GM12878 (cell line): ENCODE measurements around the gene PDGFD. TPM values are rescaled to one million over a fixed set of nuclear protein-coding genes. Genes with fewer than 3 reads are reported as not detected.

Source experiments
- ATAC-seq: fragments of 200-7000 bp; cut with Tn5 transposase; 3 replicates; pipeline ENCODE4 v1.9.1; 2020; ENCODE audit warnings: mild to moderate bottlenecking, moderate library complexity
- BruUV-seq: library from RNA; stranded (reverse); fragments of 400-500 nt; replicated peaks from 2 replicates; lab custom pipeline; 2021; lab: Mats Ljungman, UMichigan
- CTCF ChIA-PET: fragments of 300-600 bp; sonication (Branson Sonifier 250); formaldehyde crosslinking; extraction: SDS; loops from one replicate; lab custom pipeline; 2021; ENCODE audit warnings: inconsistent platforms; lab: Yijun Ruan, JAX
- POLR2A ChIA-PET: fragments of 350-600 bp; formaldehyde crosslinking; extraction: SDS; loops from one replicate; lab custom pipeline; 2021; ENCODE audit warnings: inconsistent platforms; lab: Charles Lee
- RAD21 ChIA-PET: fragments of 300-600 bp; sonication (Branson Sonifier 250); formaldehyde crosslinking; loops from one replicate; lab custom pipeline; 2023; ENCODE audit warnings: antibody characterized with exemption; ENCODE audit not compliant: unreplicated experiment; lab: Charles Lee
- SMC1A ChIA-PET: fragments of 300-600 bp; sonication (Branson Sonifier 250); formaldehyde crosslinking; loops from one replicate; lab custom pipeline; 2023; ENCODE audit not compliant: unreplicated experiment, uncharacterized antibody; lab: Charles Lee
- DNase-seq: peaks from one replicate; pipeline ENCODE4 v3.0.0-alpha.2; 2011; ENCODE audit warnings: low read depth, low spot score
- FAIRE-seq: peaks from 3 replicates; lab custom pipeline; 2011; peaks lifted over from hg19 to GRCh38; lab: Jason Lieb, UNC
- H2AFZ ChIP-seq: 2 replicates; pipeline ENCODE4 v1.6.0; 2011; ENCODE audit warnings: low read depth, low read length, control low read depth; ENCODE audit not compliant: control insufficient read depth
- H3K27ac ChIP-seq: 2 replicates; pipeline ENCODE4 v1.5.1; 2011; ENCODE audit warnings: control low read depth; ENCODE audit not compliant: control insufficient read depth, insufficient read depth
- H3K27me3 ChIP-seq, 2 experiments: replicated peaks in 1 of 2; 2 replicates each; pipeline versions ENCODE4 v1.6.0 to v1.6.1; 2011; ENCODE audit warnings: low read length in 1 of 2; ENCODE audit not compliant: control insufficient read depth in 2 of 2, insufficient read depth in 2 of 2
- H3K36me3 ChIP-seq, 2 experiments: 2 replicates each; pipeline ENCODE4 v1.5.1; 2011; ENCODE audit warnings: low read length in 1 of 2; ENCODE audit not compliant: control insufficient read depth in 2 of 2, insufficient read depth in 2 of 2
- H3K4me1 ChIP-seq: 2 replicates; pipeline ENCODE4 v1.6.1; 2011; ENCODE audit warnings: mild to moderate bottlenecking, low read length, moderate library complexity, mixed read lengths; ENCODE audit not compliant: control insufficient read depth, insufficient read depth
- H3K4me2 ChIP-seq: 2 replicates; pipeline ENCODE4 v1.6.0; 2011; ENCODE audit warnings: control low read depth; ENCODE audit not compliant: control insufficient read depth, insufficient read depth
- H3K4me3 ChIP-seq: fragments of 200-600 bp; sonication (generic); 2 replicates; pipeline ENCODE4 v1.5.1; 2016
- H3K79me2 ChIP-seq: 2 replicates; pipeline ENCODE4 v1.6.0; 2011; ENCODE audit warnings: low read length; ENCODE audit not compliant: control insufficient read depth, insufficient read depth
- H3K9ac ChIP-seq: 2 replicates; pipeline ENCODE4 v1.8.0; 2011; ENCODE audit warnings: low read length, control low read depth, mixed read lengths; ENCODE audit not compliant: control insufficient read depth, insufficient read depth
- H3K9me3 ChIP-seq: replicated peaks from 3 replicates; pipeline ENCODE4 v1.5.1; 2011; ENCODE audit warnings: mild to moderate bottlenecking, low read length; ENCODE audit not compliant: control insufficient read depth, insufficient read depth
- H4K20me1 ChIP-seq: 2 replicates; pipeline ENCODE4 v1.6.0; 2011; ENCODE audit not compliant: control insufficient read depth, insufficient read depth
- BHLHE40 ChIP-seq, 2 experiments: fragments of 450-650 bp in 1 of 2; IDR thresholded peaks; 2 replicates each; pipeline ENCODE4 v1.6.1; 2011 to 2017; ENCODE audit warnings: low read depth in 2 of 2, borderline replicate concordance in 1 of 2, improper control_type of control experiment in 1 of 2, low read length in 1 of 2, mild to moderate bottlenecking in 1 of 2
- GABPA ChIP-seq: IDR thresholded peaks from 2 replicates; pipeline ENCODE4 v1.6.1; 2014; ENCODE audit warnings: antibody characterized with exemption, low read depth, mild to moderate bottlenecking, inconsistent platforms
- HDGF ChIP-seq: fragments of 450-650 bp; IDR thresholded peaks from 2 replicates; pipeline ENCODE4 v1.6.1; 2016; ENCODE audit warnings: antibody characterized with exemption
- LARP7 ChIP-seq: fragments of 450-650 bp; IDR thresholded peaks from 2 replicates; pipeline ENCODE4 v1.6.1; 2017; ENCODE audit warnings: mild to moderate bottlenecking
- NR2C2 ChIP-seq: IDR thresholded peaks from 2 replicates; pipeline ENCODE4 v1.6.1; 2011; ENCODE audit warnings: borderline replicate concordance, low read depth; ENCODE audit not compliant: control insufficient read depth, insufficient read length
- PAX5 ChIP-seq: IDR thresholded peaks from 2 replicates; pipeline ENCODE4 v1.6.1; 2011; ENCODE audit warnings: low read depth, low read length, borderline replicate concordance
- SMAD1 ChIP-seq: fragments of 450-650 bp; IDR thresholded peaks from 2 replicates; pipeline ENCODE4 v1.6.1; 2018; ENCODE audit warnings: mild to moderate bottlenecking, low read depth; ENCODE audit not compliant: partially characterized antibody
- SMAD5 ChIP-seq: IDR thresholded peaks from 2 replicates; pipeline ENCODE4 v1.6.1; 2016; ENCODE audit warnings: antibody characterized with exemption, low read depth
- SREBF1 ChIP-seq: IDR thresholded peaks from 2 replicates; pipeline ENCODE4 v1.6.1; 2012; ENCODE audit warnings: mild to moderate bottlenecking, low read length
- ZSCAN29 ChIP-seq: fragments of 450-650 bp; IDR thresholded peaks from 2 replicates; pipeline ENCODE4 v1.6.1; 2017; ENCODE audit warnings: mild to moderate bottlenecking, moderate library complexity
- WGBS: methylation state at CpG from one replicate; pipeline ENCODE4 v1.1.6; 2016; ENCODE audit warnings: low lambda C conversion rate; ENCODE audit not compliant: insufficient replicate concordance, insufficient coverage; ENCODE audit errors: missing lambda C conversion rate; 5-methylcytosine and 5-hydroxymethylcytosine counted together
- in situ Hi-C: fragments of 300-500 bp; cut with MboI; formaldehyde crosslinking; loops from 9 replicates; pipeline ENCODE4 v1.14.3; 2018; ENCODE audit warnings: mixed read lengths
- intact Hi-C: fragments of 100-400 bp; cut with micrococcal nuclease; formaldehyde crosslinking; loops from one replicate; pipeline ENCODE4 v1.14.2; 2022; ENCODE audit not compliant: unreplicated experiment
- polyA plus RNA-seq, 11 experiments: library from polyadenylated mRNA; depleted of rRNA in 4 of 11; unstranded in 6 of 11; stranded (reverse) in 5 of 11; fragments of >200 nt; fragmentation: Nextera tagmentation in 4 of 11; fragmentation: Illumina TruSeq in 1 of 11; extraction: Ambion mirVana in 4 of 11; extraction: Trizol in 1 of 11; gene quantifications; 1 replicate in 1 of 11; 2 replicates in 10 of 11; pipeline versions ENCODE4 v1.2.1 to v1.2.3, GENCODE V29; 2011 to 2016; ENCODE audit warnings: inconsistent platforms in 2 of 11, missing spikeins in 2 of 11, low read depth in 1 of 11
- total RNA-seq, 4 experiments: library from RNA; depleted of rRNA in 3 of 4; stranded (reverse); fragments of >200 nt in 3 of 4; fragmentation: Illumina TruSeq in 1 of 4; extraction: Trizol in 1 of 4; gene quantifications; 2 replicates each; pipeline versions ENCODE4 v1.2.1 to v1.2.3, GENCODE V29; 2013 to 2021
- TF ChIP-seq, protein P1 (sequence below): IDR thresholded peaks from 2 replicates; pipeline ENCODE4 v1.6.1; 2012; ENCODE audit warnings: improper control_type of control experiment, low read depth, low read length; ENCODE audit not compliant: insufficient replicate concordance
- TF ChIP-seq, protein P2 (sequence below): IDR thresholded peaks from 2 replicates; pipeline ENCODE4 v1.6.1; 2011; ENCODE audit warnings: borderline replicate concordance, low read depth, mild to moderate bottlenecking, moderate library complexity, mixed read lengths, low read length; ENCODE audit not compliant: insufficient read depth; ENCODE audit errors: extremely low read length
- TF ChIP-seq, protein P3 (sequence below): fragments of 450-650 bp; formaldehyde crosslinking; IDR thresholded peaks from 2 replicates; pipeline ENCODE4 v1.4.0; 2020; ENCODE audit warnings: mild to moderate bottlenecking, moderate library complexity

Gene PDGFD
- total and polyA plus RNA-seq, 10 of the 15 experiments (the other 5 are each of a cell fraction or from before 2014, with no cell fraction given) = 0.05 to 0.13 TPM; not detected in 8

DNA sequence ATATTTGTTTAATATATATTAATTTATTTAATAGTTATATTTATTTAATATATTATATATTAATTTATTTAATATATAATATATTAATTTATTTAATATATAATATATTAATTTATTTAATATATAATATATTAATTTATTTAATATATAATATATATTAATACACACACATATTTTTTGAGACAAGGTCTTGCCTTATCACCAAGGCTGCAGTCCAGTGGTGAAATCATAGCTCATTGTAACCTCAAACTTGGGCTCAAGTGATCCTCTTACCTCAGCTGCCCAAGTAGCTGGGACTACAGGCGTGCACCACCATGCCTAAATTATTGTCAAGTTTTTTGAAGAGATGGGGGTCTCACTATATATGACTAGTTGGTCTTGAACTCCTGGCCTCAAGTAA, 178.9 kb downstream of the PDGFD start (continued):
- TF ChIP-seq, protein P1, sequence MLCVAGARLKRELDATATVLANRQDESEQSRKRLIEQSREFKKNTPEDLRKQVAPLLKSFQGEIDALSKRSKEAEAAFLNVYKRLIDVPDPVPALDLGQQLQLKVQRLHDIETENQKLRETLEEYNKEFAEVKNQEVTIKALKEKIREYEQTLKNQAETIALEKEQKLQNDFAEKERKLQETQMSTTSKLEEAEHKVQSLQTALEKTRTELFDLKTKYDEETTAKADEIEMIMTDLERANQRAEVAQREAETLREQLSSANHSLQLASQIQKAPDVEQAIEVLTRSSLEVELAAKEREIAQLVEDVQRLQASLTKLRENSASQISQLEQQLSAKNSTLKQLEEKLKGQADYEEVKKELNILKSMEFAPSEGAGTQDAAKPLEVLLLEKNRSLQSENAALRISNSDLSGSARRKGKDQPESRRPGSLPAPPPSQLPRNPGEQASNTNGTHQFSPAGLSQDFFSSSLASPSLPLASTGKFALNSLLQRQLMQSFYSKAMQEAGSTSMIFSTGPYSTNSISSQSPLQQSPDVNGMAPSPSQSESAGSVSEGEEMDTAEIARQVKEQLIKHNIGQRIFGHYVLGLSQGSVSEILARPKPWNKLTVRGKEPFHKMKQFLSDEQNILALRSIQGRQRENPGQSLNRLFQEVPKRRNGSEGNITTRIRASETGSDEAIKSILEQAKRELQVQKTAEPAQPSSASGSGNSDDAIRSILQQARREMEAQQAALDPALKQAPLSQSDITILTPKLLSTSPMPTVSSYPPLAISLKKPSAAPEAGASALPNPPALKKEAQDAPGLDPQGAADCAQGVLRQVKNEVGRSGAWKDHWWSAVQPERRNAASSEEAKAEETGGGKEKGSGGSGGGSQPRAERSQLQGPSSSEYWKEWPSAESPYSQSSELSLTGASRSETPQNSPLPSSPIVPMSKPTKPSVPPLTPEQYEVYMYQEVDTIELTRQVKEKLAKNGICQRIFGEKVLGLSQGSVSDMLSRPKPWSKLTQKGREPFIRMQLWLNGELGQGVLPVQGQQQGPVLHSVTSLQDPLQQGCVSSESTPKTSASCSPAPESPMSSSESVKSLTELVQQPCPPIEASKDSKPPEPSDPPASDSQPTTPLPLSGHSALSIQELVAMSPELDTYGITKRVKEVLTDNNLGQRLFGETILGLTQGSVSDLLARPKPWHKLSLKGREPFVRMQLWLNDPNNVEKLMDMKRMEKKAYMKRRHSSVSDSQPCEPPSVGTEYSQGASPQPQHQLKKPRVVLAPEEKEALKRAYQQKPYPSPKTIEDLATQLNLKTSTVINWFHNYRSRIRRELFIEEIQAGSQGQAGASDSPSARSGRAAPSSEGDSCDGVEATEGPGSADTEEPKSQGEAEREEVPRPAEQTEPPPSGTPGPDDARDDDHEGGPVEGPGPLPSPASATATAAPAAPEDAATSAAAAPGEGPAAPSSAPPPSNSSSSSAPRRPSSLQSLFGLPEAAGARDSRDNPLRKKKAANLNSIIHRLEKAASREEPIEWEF = no peak
- TF ChIP-seq SREBF1 (no peak), PAX5 (no peak), ZSCAN29 (no peak), LARP7 (no peak), SMAD5 (no peak)

DNA sequence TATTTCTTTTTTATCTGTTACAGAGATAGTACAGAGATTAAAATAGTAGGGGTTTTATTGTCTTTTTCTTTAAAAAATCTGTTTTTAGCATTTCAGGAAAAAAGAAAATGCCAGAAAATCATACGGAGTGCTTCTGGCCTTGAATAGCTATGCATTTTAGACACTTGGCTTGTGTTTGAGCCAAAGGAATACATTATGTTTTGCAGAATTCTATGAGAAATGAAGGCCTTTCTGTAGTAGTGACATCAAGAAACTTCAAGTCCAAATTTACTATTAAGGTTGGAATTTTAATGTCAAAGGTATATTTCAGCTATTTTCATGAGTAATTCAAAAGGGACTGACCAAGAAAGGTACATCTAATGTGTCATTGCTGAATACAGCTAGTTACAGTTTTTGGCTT, 183.8 kb downstream of the PDGFD start:
- Histone ChIP-seq H2AFZ (no peak overlapping the region), H3K27ac (no peak overlapping the region), H3K9me3 (no peaks in the 10 kb centered on the region), H3K27me3 (no peaks in the 10 kb centered on the region; a peak in 1 of 4 replicates), H3K79me2 (no peaks in the 10 kb centered on the region), H3K36me3 (no peaks in the 10 kb centered on the region), H3K9ac (no peak overlapping the region), H4K20me1 (no peaks in the 10 kb centered on the region), H3K4me3 (no peak overlapping the region), H3K4me1 (no peaks in the 10 kb centered on the region), H3K4me2 (no peak overlapping the region)
- in situ Hi-C loops (no loop called here), intact Hi-C loops (no loop called here)
- CTCF ChIA-PET = no interaction called here
- RAD21 ChIA-PET = no interaction called here
- BruUV-seq = no TSS peak
- no peak for DNase-seq
- SMC1A ChIA-PET = interaction anchor here (1.0 to 1.9 kb wide), 4 partner anchors 9 to 21 kb away, joined by 3 to 8 read pairs (median 4); no protein-coding TSS in a partner anchor
- FAIRE-seq = no peak
- POLR2A ChIA-PET = no interaction called here
- WGBS = 81% methylated on average over 1 of the region's 1 CpG
- no peak for ATAC-seq
- TF ChIP-seq HDGF = no peak
- no peak for TF ChIP-seq SMAD1
- no peak for TF ChIP-seq BHLHE40 (IDR thresholded peaks at IDR 0.05; ENCODE audit: borderline replicate concordance in 1 of 2, low read depth in 2 of 2, low read length in 1 of 2)
- TF ChIP-seq NR2C2 = no peak
- TF ChIP-seq, protein P2, sequence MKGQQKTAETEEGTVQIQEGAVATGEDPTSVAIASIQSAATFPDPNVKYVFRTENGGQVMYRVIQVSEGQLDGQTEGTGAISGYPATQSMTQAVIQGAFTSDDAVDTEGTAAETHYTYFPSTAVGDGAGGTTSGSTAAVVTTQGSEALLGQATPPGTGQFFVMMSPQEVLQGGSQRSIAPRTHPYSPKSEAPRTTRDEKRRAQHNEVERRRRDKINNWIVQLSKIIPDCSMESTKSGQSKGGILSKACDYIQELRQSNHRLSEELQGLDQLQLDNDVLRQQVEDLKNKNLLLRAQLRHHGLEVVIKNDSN = no peak
- no peak for TF ChIP-seq SREBF1
- no peak for TF ChIP-seq GABPA
- TF ChIP-seq, protein P3, sequence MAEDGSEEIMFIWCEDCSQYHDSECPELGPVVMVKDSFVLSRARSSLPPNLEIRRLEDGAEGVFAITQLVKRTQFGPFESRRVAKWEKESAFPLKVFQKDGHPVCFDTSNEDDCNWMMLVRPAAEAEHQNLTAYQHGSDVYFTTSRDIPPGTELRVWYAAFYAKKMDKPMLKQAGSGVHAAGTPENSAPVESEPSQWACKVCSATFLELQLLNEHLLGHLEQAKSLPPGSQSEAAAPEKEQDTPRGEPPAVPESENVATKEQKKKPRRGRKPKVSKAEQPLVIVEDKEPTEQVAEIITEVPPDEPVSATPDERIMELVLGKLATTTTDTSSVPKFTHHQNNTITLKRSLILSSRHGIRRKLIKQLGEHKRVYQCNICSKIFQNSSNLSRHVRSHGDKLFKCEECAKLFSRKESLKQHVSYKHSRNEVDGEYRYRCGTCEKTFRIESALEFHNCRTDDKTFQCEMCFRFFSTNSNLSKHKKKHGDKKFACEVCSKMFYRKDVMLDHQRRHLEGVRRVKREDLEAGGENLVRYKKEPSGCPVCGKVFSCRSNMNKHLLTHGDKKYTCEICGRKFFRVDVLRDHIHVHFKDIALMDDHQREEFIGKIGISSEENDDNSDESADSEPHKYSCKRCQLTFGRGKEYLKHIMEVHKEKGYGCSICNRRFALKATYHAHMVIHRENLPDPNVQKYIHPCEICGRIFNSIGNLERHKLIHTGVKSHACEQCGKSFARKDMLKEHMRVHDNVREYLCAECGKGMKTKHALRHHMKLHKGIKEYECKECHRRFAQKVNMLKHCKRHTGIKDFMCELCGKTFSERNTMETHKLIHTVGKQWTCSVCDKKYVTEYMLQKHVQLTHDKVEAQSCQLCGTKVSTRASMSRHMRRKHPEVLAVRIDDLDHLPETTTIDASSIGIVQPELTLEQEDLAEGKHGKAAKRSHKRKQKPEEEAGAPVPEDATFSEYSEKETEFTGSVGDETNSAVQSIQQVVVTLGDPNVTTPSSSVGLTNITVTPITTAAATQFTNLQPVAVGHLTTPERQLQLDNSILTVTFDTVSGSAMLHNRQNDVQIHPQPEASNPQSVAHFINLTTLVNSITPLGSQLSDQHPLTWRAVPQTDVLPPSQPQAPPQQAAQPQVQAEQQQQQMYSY (CRISPR knock-in tag) = no peak
